Effector CD4-positive, alpha-beta T cell (primary cell): Measurements from ENCODE around the gene ABHD12.

ENCODE experiments used
- DNase-seq: peaks from one replicate; pipeline ENCODE4 v3.0.0-alpha.2; 2020

The ABHD12 gene

DNA sequence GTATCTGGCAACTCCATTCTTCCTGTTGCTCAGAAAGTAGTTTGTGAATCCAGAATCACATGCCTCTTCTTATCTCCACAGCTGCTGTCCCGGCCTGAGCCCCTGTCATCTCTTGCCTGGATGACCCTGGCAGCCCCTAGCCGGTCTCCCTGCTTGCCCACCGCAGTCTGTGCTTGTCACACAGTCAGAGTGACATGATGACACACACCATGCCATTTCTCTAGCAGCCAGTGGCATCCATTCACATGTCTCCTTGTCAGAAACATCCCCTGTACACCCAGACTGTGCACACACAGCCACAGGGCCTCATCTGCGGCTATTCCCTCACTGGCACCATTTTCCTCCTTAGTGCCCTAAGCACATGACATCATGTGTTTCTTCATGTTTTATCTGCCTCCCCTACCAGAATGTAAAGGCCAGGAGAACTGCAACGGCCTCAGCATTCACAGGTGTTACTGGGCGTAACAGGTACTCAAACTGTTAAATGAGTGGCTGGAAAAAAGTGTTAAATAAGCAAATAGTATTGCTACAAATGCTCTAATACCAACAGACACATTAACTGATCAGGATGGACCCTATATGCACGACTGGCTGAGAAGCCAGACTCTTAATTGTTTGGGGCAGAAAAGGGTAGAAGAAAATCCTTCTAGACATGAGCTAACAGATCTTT is 9.6 kb downstream of the ABHD12 start:
- DNase-seq = no peak

DNA sequence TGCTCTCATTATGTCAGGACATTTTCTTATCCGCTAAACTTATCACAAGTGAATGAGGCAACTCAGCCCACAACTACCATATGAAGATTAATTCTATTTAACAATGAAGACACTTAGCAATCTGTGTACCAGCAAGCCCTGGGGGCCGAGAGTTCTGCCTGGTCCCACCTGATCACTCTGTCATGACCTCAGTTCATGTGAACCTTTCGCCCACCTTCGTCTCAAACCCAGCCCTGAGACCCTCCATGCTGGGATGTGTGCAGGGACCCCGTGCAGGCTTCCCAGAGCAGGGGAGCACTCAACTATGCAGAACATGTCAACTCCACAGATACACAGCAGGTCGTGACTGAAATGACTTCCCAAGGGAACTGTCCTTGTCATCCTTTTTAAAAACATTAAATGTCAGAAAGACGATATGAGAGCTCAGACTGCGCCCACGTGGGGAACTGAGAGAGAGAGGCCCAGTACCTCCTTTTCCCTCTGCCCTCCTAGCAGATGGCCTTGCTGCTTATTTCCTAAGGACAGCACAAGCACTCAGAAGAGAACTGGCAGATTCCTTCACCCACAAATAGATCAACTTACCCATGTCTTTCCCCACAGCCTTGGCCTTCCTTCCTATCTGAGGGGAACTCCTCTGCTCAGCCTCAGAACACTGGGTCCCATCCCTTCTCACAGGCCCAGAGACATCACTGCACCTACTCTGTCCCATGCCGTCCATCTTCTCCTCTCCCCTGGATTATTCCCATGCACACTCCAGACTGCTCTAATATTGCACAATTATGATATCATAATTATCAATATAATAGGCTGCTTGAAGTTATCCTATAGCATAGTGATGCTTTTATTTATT is 11.5 kb downstream of the ABHD12 start:
- no peak for DNase-seq

DNA sequence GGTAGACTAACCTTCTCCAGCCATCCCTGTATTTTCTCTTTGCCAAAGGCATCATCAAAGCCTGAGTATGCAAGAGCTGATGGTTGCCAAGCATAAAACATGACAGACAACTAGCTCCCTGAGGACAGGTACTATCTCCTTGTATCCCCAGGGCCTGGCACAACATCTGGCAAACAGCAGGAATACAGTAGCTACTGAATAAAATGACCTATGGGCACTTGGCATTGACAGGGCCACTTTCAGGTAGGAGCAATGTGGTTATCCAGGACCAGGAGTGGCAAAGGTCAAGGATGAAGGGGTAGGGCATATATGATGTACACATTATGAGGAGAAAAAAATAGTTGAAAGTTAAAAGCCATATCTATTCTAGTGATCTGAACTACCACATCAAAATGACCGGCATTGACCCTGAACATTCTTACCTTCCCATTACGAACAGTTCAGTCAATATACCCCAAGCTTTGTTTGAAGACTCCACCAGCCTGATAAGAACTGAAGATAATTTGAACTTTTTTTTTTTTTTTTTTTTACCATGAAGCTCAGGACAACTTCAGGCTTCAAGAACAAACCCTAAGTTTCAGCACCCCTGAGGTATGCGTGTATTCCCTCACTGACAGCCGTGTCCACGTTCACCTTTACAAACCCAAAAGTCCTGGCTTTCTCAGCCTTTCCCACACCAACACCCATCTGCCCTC is 12.3 kb downstream of the ABHD12 start:
- DNase-seq = no peak

DNA sequence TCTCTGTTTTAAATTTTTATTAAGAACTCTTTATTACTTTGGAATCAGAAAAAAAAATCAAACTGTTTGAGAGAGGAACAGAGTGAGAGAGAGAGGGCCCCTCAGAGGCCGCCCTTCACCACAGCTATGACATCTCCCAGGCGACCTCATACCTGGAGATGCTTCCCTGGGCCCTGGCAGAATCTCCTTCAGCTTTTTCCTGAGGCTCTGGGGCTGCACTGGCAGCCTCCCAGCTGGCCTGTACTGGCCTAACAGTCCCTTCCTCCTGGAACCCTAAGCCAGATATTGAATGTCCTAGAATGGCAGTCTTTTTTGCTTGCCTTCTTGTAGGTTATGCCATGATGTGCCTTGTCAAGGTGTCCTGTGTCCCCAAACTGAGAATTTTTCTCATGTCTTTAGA is 13.7 kb downstream of the ABHD12 start:
- no peak for DNase-seq

DNA sequence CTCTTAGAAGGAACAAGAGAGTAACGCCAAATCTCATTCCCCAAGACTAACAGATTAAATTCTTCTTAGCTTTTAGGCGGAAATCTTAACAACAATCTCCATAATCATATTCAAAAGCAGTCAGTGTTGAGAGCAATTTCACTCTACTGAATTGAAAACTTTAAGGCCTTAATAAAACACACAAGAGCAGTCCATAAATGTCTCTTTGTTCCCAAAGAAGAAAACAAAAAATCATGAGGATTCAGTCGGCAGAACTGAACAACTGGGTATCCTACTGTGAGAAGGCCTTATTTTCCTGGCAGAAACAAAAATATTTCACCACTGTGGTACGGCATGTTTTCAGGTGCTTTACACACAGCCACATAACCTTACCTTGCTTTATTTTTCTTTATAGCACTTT is 14.4 kb downstream of the ABHD12 start:
- DNase-seq = no peak

DNA sequence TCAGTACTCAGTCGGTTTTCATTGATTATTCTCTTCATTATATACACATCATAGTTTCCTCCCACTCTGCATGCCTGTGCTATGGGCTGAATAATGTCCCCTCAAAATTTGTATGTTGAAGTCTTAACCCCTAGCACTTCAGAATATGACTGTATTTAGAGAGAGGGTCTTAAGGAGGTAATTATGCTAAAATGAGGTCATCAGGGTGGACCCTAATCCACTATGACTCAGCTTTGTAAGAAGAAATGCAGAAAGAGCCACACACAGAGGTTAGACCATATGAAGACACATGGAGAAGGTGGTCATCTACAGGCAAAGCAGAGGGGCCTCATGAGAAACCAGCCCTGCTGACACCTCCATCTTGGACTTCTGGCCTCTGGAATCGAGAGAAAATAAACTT is 15.8 kb downstream of the ABHD12 start:
- no peak for DNase-seq

DNA sequence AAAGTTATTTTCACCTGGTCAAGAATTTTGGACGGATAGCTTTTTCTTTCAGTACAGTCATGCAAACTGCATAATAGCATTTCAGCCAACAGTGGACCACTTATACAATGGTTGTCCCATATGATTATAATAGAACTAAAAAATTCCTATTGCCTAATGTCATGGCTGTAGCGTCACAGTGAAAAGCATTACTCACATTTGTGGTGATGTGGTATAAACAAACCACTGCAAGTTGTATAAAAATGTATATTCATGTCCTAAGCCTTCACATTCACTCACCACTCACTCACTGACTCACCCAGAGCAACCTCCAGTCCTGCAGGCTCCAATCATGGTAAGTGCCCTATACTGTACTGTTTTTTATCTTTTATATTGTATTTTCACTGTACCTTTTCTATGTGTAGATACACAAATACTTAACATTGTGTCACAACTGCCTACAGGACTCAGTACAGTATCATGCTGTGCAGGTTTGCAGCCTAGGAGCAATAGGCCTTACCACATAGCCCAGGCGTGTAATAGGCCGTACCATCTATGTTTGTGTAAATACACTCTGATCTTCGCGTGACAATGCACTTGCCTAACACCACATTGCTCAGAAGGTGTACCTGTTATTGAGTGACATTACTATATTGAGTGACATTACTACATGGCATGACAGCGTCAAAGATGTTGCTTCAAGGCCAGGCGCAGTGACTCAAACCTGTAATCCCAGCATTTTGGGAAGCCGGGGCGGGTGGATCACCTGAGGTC is 17.9 kb downstream of the ABHD12 start:
- DNase-seq = no peak

DNA sequence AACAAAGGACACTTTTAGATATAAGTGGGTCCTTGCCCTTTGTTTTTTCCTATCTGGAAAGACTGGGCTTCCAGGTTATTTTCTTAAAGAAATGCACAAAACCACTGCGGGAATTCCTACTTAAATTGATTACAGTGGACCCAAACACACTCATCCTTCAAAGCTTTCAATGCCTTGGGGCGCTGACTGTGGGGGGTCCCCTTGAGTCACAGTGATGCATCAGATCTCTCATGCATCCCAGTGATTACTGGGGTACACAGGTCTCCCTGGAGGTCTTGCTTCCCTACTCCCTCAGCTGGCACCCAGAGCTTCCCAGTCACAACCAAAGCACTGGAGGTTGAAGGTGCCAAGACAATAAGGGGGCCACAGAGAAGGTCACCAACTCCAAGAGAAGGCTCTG is 20.7 kb downstream of the ABHD12 start:
- no peak for DNase-seq

DNA sequence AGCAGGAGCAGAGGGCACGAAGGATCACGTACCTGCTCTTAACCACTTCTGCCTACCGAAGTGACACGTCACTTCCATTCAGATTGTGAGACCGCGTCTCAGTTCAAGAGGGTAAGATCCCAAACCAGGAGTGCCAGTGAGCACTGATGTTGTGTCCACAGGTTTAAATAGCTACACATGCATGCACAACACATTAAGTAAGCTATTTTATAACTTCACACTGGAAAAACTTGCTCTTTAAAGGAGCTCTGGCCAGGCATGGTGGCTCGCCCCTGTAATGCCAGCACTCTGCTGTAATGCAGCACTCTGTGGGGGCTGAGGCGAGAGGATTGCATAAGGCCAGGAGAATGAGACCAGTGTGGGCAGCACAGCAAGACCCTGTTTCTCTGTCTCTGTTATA is 21.1 kb downstream of the ABHD12 start:
- DNase-seq = no peak

DNA sequence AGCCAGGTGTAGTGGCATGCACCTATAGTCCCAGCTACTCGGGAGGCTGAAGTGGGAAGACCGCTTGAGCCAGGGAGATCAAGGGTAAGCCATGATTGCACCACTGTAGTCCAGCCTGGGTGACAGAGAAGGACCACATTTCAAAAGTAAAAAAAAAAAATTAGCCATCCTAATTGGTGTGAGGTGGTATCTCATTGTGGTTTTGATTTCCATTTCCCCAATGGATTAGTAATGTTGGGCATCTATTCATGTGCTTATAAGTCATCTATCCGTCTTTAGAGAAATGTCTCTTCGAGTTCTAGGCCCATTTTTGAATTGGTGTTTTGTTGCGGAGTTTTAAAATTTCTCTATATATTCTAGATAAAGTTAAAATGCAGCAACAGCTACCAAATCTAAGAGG is 21.7 kb downstream of the ABHD12 start:
- DNase-seq = no peak

DNA sequence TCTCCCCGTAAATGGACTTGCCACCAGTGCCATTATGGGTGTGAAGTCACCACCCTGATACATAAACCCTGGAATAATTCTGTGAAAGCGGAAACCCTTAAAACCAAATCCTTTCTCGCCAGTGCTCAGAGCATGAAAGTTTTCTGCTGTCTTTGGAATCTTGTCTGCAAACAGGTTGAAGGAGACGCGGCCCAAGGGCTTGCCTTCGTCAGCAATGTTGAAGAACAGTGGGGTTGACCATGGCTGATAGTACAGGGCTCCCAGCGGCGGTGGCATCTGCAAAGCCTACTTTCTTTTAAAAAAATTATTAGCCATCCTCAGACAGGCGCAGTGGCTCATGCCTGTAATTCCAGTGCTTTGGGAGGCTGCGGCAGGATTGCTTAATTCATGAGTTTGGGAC is 22.1 kb downstream of the ABHD12 start:
- no peak for DNase-seq

DNA sequence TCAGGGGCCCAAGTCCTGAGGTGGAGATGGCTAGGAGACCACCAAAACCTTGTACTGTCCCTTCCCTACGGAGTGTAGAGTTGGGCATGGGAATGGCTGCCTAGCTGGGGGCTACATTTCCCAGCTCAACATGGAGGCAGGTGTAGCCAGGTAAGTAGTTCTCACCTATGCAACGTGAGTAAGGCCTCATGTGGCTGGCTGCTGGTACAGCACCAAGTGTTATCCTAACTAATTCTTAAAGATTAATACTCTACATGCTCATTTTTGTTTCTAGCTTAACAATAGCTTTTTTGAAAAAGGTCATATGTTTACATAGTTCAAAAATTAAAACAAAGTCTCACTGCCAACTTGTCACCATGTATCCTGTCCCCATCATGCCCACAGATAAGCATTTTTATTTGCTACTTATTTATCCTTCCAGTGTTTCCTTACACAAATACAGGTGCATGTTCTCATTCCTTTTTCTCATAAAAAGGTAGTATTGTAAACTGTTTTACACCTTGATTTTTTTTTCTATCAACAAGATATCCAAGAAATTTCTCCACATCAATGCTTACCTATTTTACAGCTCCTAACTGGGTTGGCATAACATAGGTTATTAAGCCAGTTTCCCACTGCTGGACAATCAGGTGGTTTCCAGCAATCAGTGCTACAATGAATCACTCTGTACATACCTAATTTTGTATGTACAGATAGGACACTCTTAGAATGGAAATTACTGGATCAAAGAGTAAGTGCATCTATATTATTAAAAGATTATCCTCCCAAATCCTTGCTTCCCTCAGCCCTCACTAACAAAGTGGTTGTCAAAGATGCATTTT is 25.5 kb downstream of the ABHD12 start:
- no peak for DNase-seq

DNA sequence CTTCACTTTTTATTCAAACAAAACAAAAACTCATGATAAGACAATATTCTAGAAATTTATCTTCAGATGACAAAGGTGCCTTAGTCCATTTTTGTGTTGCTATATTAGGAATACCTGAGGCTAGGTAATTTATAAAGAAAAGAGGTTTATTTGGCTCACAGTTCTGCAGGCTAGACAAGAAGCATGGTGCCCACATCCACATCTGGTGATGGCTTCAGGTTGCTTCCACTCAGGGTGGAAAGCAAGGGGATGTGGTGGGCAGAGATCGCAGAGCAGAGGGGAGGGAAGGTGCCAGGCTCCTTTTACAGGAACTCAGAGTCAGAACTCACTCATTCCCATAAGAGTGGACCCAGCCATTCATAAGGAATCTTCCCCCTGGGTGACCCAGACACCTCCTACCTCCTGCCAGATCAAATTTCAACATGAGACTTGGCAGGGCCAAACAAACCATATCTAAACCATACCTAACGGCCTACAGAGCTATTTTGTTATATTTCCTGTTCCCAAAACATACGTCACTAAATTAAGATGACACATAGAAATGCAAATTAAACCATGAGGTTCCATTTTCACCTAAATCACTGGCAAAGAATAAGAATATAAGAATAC is 26.4 kb downstream of the ABHD12 start:
- no peak for DNase-seq

DNA sequence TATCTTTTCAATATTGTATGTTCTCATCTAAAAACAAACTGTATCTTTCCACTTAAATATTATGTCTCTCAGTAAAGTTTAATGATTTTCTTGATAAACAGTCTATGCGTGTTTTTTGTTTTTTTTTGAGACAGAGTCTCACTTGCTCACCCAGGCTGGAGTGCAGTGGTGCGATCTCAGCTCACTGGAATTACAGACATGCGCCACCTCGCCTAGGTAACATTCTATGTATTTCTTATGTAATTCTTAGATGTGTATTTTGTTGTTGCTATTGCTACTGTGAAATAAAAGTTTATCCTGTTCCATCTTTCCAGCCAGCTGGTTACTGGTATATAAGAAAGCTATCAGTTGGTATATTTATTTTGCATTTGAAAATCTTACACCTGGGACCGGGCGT is 29.4 kb downstream of the ABHD12 start:
- DNase-seq = no peak

DNA sequence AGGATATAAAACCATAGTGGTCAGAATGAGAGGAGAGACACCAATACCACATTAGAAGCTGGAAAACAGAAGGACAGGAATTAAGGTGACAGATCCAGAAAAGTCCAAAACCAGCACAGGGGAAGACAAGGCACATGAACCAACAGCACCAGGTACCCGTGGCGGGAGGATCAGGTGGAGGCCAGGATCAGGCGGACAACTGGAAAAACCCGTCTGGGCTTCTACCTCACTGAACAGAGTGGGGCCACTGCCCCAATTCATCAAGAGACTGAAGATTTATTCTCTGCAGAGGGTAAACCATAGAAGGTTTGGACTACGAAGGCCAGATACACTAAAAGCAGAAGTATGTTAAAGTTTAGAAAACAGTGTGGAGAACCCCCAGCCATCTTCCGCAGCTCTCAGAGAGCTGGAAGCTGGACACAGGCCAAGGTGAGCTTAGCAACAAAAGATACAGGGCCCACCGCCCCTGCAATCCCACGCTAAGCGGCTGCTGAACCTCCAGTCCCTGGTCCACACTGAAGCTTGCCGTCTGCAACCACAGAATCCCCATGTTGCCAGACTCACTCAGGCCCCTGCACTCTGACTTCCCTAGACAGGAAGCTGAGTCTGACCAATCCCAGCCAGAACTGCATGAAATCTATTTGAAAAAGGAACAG is 29.9 kb downstream of the ABHD12 start:
- DNase-seq = no peak

DNA sequence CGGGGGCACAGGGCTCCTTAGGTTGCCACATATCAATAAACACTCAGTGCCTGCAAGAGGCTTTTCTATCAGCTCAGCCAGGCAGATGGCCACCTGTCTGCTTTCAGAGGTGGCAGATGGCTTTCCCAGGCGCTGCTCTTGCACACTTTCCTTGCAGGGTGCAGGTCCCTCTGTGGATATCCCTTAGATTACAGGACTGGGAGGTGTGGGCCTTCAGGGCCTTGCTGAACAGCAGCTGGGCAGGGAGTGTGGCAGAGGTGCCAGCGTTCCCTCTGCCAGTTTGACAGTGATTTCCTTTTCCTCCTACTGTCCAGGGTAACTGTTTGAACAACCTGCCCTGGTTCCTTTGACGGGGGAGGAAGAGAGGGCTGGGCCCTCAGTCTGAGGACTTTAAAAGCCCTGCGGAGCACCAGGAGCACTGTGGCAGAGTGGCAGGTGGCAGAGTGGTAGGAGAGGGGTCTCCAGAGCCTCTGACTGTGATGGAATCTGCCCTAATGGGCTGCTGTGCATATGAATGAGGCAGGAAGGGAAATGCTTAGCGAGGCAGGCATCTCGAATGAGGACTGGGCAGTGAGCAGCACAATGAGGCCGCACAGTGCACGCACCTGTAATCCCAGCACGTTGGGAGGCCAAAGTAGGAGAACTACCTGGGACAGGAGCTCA is 34.2 kb downstream of the ABHD12 start:
- no peak for DNase-seq

DNA sequence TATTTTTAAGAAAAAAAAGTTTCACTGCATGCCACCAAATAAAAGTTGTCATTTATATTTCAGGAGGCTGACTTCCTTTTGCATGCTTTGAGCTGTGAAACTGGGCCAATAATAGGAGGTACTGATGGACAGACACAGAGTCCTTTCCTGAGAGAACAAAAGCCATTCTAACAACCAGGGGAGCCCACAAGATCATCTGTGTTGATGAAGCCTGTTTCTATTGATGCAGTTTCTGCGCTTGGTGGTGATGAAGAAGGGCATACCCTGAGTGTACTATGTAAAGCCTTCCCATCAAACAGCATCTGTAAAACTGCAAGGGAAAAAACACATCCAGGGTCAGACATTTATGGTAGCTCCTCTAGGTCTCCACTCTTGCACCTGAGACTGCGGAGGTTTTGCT is 34.8 kb downstream of the ABHD12 start:
- DNase-seq = no peak

DNA sequence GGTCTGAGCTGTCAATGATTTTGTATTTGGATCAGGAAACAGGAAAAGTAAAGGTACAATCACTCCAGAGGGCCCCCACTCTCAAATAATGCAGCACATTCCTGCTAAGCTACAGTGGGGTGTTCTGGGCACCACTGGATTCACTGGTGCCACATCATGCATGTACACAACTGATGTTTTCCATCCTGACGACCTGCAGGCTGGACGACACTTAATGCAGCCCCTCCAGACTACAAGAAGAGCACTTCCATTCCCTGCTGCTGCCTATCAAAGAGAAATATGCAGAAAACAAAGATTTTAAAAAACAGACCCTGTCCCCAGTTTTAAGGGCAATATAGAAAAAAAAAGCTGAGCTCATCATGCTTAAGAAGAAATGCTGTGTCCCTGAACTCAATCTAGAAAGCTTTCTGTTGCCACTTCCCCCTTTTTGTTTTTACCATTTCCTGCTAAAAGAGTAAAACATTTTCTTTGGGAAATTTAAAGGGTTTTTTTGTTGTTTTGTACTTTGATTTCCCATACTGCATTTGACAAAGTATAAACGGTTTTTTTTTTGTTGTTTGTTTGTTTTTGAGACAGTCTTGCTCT is 35.5 kb downstream of the ABHD12 start:
- DNase-seq = no peak

DNA sequence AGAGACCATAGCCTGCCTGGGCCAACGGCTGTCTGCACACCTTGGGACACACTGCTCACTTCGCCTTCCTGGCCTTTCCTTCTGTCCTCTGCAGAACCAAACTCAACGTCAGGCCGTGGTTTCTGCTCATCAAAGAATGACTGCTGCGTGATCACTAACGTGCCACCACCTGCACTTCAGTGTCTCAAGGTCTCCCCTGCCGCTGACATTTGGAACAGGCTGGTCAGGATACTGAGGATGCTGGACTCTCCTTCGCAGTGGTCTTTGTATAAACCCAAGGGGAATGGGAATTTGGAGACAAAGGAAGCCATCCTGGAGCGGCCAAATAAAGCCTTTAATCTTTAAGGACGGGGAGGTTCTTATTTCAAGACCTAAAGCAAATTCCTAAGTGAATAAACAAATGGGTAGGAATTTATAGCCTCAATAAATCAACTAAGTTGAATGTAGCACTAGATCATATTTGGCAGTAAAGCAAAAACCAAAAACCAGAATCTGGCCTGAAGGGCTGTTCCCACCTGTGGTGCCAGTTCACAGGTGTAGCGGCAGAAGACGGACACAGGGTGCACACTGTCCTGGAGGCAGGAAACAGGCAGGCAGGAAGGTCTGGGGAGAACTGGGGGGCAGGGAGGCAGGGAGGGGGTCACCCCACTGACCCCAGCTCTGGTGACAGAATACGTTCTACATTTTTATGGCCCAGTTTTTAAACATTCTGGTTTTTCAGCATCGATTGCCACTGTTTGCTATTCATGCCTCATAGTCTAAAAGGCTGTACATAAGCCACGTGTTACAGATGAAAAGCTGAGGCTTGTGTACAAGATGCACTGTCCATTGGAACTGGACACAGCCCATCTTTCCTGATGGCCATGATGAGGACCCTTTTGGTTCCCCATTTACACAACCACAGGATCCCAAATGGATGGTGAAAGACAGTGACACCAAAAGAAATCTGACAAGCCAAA is 36.6 kb downstream of the ABHD12 start:
- no peak for DNase-seq
